ENCODE measurements around the gene PIR. TPM values are rescaled to one million over a fixed set of nuclear protein-coding genes. Genes with fewer than 3 reads are reported as not detected.

PIR gene
- total and polyA plus RNA-seq, 4 donors, result 11.5 to 26.3 (median 20.2) TPM

GRCh38 chrX:15474028-15474427, 19.1 kb downstream of the PIR start:
- no peak for DNase-seq
- WGBS, 2 donors, result 78 to 95% methylated on average over 4 of the region's 4 CpGs
- Histone ChIP-seq H3K36me3 (ENCODE audit: control insufficient read depth in 1 of 2, insufficient read depth in 2 of 2, low read length in 1 of 2) (peaks cover 0 to 4% of the 10 kb centered on the region in 2 donors), H3K4me1 (ENCODE audit: control insufficient read depth in 1 of 2, insufficient read depth in 2 of 2, low read length in 2 of 2) (no peaks in the 10 kb centered on the region), H3K4me3 (ENCODE audit: low read length in 2 of 2) (no peak overlapping the region), H3K9me3 (ENCODE audit: control insufficient read depth, low read length) (no peaks in the 10 kb centered on the region), H3K27ac (ENCODE audit: low read depth in 1 of 2, low read length in 2 of 2) (no peak overlapping the region), H3K27me3 (ENCODE audit: control insufficient read depth in 1 of 2, insufficient read depth in 2 of 2, low read length in 1 of 2) (no peaks in the 10 kb centered on the region)
- no peak for ATAC-seq (ENCODE audit: low FRiP score)
- intact Hi-C loops (cut with DNase I), result loop anchor here (5.0 kb wide), 1 partner anchor 93 kb away; no protein-coding TSS in a partner anchor

DNA sequence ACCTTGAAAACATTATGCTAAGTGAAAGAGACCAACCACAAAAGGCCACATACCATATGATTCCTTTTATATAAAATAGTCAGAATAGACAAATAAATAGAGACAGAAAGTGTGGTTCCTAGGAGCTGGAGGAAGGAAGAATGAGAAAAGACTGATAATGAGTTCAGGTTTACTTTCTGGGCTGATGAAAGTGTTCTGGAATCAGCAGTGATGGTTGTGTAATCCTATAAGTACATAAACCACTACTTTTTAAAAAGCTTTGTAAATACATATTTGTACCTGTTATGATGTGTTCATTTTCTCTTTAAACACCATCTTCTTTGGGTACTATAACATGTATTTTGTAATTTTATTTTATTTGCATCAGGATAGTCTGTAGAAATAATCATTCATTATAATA, 20.6 kb downstream of the PIR start:
- Histone ChIP-seq H3K4me3 (ENCODE audit: low read length in 2 of 2) (no peak overlapping the region), H3K9me3 (ENCODE audit: control insufficient read depth, low read length) (no peaks in the 10 kb centered on the region), H3K4me1 (ENCODE audit: control insufficient read depth in 1 of 2, insufficient read depth in 2 of 2, low read length in 2 of 2) (no peaks in the 10 kb centered on the region), H3K27ac (ENCODE audit: low read depth in 1 of 2, low read length in 2 of 2) (no peak overlapping the region), H3K27me3 (ENCODE audit: control insufficient read depth in 1 of 2, insufficient read depth in 2 of 2, low read length in 1 of 2) (no peaks in the 10 kb centered on the region), H3K36me3 (ENCODE audit: control insufficient read depth in 1 of 2, insufficient read depth in 2 of 2, low read length in 1 of 2) (no peaks in the 10 kb centered on the region)
- DNase-seq (no peak), ATAC-seq (ENCODE audit: low FRiP score) (no peak)
- intact Hi-C loops (cut with DNase I), result loop anchor here (5.0 kb wide), 1 partner anchor 95 kb away; no protein-coding TSS in a partner anchor

DNA sequence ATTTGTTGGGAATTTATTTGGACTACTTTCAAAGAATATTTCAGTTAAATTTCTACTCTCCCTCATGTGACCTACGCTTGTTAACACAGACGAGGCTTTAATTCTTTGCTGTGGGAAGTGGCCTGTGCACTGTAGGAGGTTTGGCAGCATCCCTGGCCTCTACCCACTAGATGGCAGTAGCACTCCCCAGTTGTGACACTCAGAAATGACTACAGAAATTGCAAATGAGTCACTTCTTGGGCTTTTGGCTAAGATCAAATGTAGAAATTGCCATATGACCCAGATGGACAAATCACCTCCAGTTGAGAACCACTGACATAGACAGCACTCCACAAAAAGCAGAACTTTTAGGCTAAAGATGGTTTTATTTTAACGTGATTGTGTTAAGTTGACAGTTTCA, 22.1 kb downstream of the PIR start:
- 16 to 22% methylated on average over 3 of the region's 3 CpGs for WGBS, 2 donors
- ATAC-seq (ENCODE audit: low FRiP score) (no peak), DNase-seq (peak; percentile 64 to 78)
- Histone ChIP-seq H3K27me3 (ENCODE audit: control insufficient read depth in 1 of 2, insufficient read depth in 2 of 2, low read length in 1 of 2) (no peaks in the 10 kb centered on the region), H3K4me3 (ENCODE audit: low read length in 2 of 2) (no peak overlapping the region), H3K27ac (ENCODE audit: low read depth in 1 of 2, low read length in 2 of 2) (no peak overlapping the region), H3K4me1 (ENCODE audit: control insufficient read depth in 1 of 2, insufficient read depth in 2 of 2, low read length in 2 of 2) (no peaks in the 10 kb centered on the region), H3K36me3 (ENCODE audit: control insufficient read depth in 1 of 2, insufficient read depth in 2 of 2, low read length in 1 of 2) (no peaks in the 10 kb centered on the region), H3K9me3 (ENCODE audit: control insufficient read depth, low read length) (no peaks in the 10 kb centered on the region)
- intact Hi-C loops (cut with DNase I), result loop anchor here (5.0 kb wide), 1 partner anchor 96 kb away; no protein-coding TSS in a partner anchor

GRCh38 chrX:15469613-15470012, 23.5 kb downstream of the PIR start:
- 72 to 89% methylated on average over 1 of the region's 1 CpG for WGBS, 2 donors
- H3K27ac ChIP-seq (ENCODE audit: low read depth in 1 of 2, low read length in 2 of 2), result no peak overlapping the region
- ATAC-seq (ENCODE audit: low FRiP score) (no peak), DNase-seq (no peak)
- H3K4me3 ChIP-seq (ENCODE audit: low read length in 2 of 2), result no peak overlapping the region
- H3K36me3 ChIP-seq (ENCODE audit: control insufficient read depth in 1 of 2, insufficient read depth in 2 of 2, low read length in 1 of 2), result no peaks in the 10 kb centered on the region
- intact Hi-C loops (cut with DNase I), result loop anchor here (2.0 to 10.0 kb wide), 4 partner anchors 98 to 165 kb away; no protein-coding TSS in a partner anchor
- no peaks in the 10 kb centered on the region for H3K27me3 ChIP-seq (ENCODE audit: control insufficient read depth in 1 of 2, insufficient read depth in 2 of 2, low read length in 1 of 2)
- no peaks in the 10 kb centered on the region for H3K9me3 ChIP-seq (ENCODE audit: control insufficient read depth, low read length)
- no peaks in the 10 kb centered on the region for H3K4me1 ChIP-seq (ENCODE audit: control insufficient read depth in 1 of 2, insufficient read depth in 2 of 2, low read length in 2 of 2)

DNA sequence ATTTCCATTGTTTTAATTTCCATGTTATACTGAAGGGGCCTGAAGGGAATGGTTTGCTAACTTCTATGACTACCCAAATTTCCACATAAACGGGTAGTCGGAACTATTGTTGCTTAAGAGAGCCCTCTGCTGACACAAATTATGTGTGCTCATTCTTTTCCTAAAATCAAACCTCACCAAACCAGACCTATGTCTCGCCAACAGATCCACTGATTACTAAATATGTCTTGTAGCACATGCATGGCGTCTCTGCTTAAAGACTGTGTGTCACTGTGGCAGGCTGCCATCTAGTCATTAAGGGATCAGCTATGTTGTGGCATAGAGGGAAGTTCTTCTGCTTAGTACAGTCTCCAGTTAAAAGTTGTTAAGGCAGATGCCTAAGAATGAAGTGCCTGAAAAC, 25.1 kb downstream of the PIR start:
- Histone ChIP-seq H3K27ac (ENCODE audit: low read depth in 1 of 2, low read length in 2 of 2) (peak overlapping the region in 1 of 2 donors; percentile 19), H3K36me3 (ENCODE audit: control insufficient read depth in 1 of 2, insufficient read depth in 2 of 2, low read length in 1 of 2) (no peaks in the 10 kb centered on the region)
- ATAC-seq (ENCODE audit: low FRiP score), result peak; percentile 66

DNA sequence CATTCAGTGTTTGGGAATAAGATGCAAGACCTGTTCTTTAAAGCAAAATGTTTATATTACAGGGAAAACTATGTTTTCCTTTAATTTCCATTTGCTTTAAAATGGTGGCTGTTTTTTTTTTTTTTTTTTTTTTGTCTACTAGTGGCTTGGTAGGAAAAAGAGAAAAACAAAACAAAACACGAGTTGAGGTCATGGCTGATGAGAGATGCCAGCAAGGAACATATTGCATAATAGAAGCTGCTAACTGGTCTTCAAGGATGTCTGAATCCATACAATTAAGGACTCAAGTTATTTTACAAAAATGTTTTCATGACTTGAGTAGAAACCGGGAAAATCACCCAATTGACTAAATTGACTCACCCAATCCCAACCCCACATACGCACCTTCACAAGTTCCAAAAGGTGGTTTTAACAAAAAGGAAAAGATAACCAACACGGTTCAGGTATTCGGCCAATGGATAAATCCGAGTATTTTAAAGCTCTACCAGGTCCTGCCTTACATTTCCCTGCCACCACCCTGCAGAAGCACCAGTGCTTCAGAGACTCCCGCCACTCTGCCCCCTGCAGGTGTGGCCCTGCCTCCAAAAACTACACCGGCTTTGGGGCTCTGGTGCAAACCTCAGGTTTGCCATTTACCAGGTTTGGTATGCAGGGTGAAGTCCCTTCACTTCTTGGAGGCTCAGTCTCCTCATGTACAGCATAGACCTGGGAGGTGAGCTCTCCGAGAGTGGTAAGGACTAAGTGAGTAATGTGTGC, 27.1 kb downstream of the PIR start:
- ATAC-seq (ENCODE audit: low FRiP score), result no peak
- 58 to 84% methylated on average over 9 of the region's 9 CpGs for WGBS, 2 donors
- no peaks in the 10 kb centered on the region for H3K9me3 ChIP-seq (ENCODE audit: control insufficient read depth, low read length)
- no peak overlapping the region for H3K4me3 ChIP-seq (ENCODE audit: low read length in 2 of 2)
- intact Hi-C loops (cut with DNase I), result loop anchor here in 1 of 2 donors (10.0 kb wide), 2 partner anchors 121 to 161 kb away; no protein-coding TSS in a partner anchor
- no peak overlapping the region for H3K27ac ChIP-seq (ENCODE audit: low read depth in 1 of 2, low read length in 2 of 2)
- no peaks in the 10 kb centered on the region for H3K4me1 ChIP-seq (ENCODE audit: control insufficient read depth in 1 of 2, insufficient read depth in 2 of 2, low read length in 2 of 2)
- H3K36me3 ChIP-seq (ENCODE audit: control insufficient read depth in 1 of 2, insufficient read depth in 2 of 2, low read length in 1 of 2), result no peaks in the 10 kb centered on the region
- no peaks in the 10 kb centered on the region for H3K27me3 ChIP-seq (ENCODE audit: control insufficient read depth in 1 of 2, insufficient read depth in 2 of 2, low read length in 1 of 2)
- no peak for DNase-seq

More for the DNA sequence above, 25.1 kb downstream of the PIR start:
- no peaks in the 10 kb centered on the region for H3K4me1 ChIP-seq (ENCODE audit: control insufficient read depth in 1 of 2, insufficient read depth in 2 of 2, low read length in 2 of 2)
- intact Hi-C loops (cut with DNase I), result loop anchor here (2.0 to 10.0 kb wide), 3 partner anchors 117 to 163 kb away; no protein-coding TSS in a partner anchor
- no peak for DNase-seq
- no peaks in the 10 kb centered on the region for H3K9me3 ChIP-seq (ENCODE audit: control insufficient read depth, low read length)
- H3K4me3 ChIP-seq (ENCODE audit: low read length in 2 of 2), result no peak overlapping the region
- 3 to 8% methylated on average over 4 of the region's 4 CpGs for WGBS, 2 donors
- no peaks in the 10 kb centered on the region for H3K27me3 ChIP-seq (ENCODE audit: control insufficient read depth in 1 of 2, insufficient read depth in 2 of 2, low read length in 1 of 2)

DNA sequence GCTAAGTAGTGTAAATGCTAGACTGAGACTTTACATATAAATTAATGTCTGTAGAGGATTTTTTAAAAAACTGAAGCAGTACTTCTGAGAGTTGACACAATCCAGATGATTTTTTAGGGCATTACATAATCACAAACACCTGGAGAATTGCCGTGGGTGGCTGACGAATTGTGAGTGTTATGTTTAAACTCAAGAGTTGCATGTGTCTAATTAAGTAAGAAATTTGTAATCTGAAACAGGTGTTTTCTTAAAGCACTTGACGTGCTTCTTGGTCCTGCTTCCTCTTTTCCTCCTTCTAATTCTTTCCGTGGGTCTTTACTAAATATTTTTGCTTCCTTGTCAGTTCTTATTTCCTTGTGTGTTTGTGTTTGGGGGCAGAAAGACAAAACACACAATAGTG, 27.8 kb downstream of the PIR start:
- Histone ChIP-seq H3K4me3 (ENCODE audit: low read length in 2 of 2) (no peak overlapping the region), H3K27me3 (ENCODE audit: control insufficient read depth in 1 of 2, insufficient read depth in 2 of 2, low read length in 1 of 2) (no peaks in the 10 kb centered on the region), H3K27ac (ENCODE audit: low read depth in 1 of 2, low read length in 2 of 2) (no peak overlapping the region), H3K4me1 (ENCODE audit: control insufficient read depth in 1 of 2, insufficient read depth in 2 of 2, low read length in 2 of 2) (no peaks in the 10 kb centered on the region), H3K36me3 (ENCODE audit: control insufficient read depth in 1 of 2, insufficient read depth in 2 of 2, low read length in 1 of 2) (no peaks in the 10 kb centered on the region), H3K9me3 (ENCODE audit: control insufficient read depth, low read length) (no peaks in the 10 kb centered on the region)
- WGBS, 2 donors, result 45 to 52% methylated on average over 4 of the region's 4 CpGs
- no peak for DNase-seq
- ATAC-seq (ENCODE audit: low FRiP score), result no peak
- intact Hi-C loops (cut with DNase I), result loop anchor here in 1 of 2 donors (10.0 kb wide), 2 partner anchors 121 to 161 kb away; no protein-coding TSS in a partner anchor

DNA sequence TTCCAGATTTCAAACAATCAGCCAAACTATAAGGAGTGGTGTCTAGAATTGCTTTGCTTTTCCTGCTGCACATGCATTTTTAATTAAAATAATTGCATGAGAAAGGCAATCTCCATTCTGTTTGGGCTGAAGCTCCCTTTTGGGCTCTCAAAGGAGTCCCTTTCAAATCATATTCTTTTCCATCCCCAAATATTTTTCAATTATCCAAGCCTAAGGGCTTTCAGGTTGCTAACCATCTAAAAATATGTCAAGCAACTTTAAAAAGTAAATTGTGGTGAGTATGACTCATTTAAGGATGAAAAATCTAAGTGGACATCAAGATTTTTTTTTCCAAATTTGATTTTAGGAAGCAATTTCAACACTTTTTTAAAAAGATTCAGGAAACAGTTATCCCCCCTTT, 28.4 kb downstream of the PIR start:
- intact Hi-C loops (cut with DNase I), result loop anchor here in 1 of 2 donors (10.0 kb wide), 2 partner anchors 120 to 160 kb away; no protein-coding TSS in a partner anchor
- H3K4me3 ChIP-seq (ENCODE audit: low read length in 2 of 2), result no peak overlapping the region
- no peaks in the 10 kb centered on the region for H3K9me3 ChIP-seq (ENCODE audit: control insufficient read depth, low read length)
- H3K36me3 ChIP-seq (ENCODE audit: control insufficient read depth in 1 of 2, insufficient read depth in 2 of 2, low read length in 1 of 2), result no peaks in the 10 kb centered on the region
- DNase-seq, result no peak
- no peak for ATAC-seq (ENCODE audit: low FRiP score)
- H3K27ac ChIP-seq (ENCODE audit: low read depth in 1 of 2, low read length in 2 of 2), result no peak overlapping the region
- H3K4me1 ChIP-seq (ENCODE audit: control insufficient read depth in 1 of 2, insufficient read depth in 2 of 2, low read length in 2 of 2), result no peaks in the 10 kb centered on the region
- no peaks in the 10 kb centered on the region for H3K27me3 ChIP-seq (ENCODE audit: control insufficient read depth in 1 of 2, insufficient read depth in 2 of 2, low read length in 1 of 2)

DNA sequence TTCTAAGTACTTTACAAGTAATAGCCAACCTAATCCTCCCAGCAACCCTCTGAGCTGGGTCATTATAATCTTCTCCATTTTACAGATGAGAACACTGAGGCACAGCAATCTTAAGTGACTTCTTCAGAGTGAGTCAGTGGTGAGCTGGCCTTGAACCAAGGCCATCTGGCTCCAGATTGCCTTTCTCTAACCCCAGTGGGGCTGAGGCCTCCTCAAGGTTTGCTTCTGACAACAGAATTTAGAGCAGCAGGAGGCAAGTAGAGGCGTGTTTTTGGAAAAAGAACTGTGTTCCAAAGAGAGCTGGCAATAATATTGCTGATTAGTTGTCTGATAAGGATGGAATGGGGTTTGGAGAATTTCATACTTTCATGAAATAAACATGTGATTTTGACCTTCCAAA, 41.2 kb downstream of the PIR start:
- Histone ChIP-seq H3K4me1 (ENCODE audit: control insufficient read depth in 1 of 2, insufficient read depth in 2 of 2, low read length in 2 of 2) (no peaks in the 10 kb centered on the region), H3K27ac (ENCODE audit: low read depth in 1 of 2, low read length in 2 of 2) (no peak overlapping the region), H3K36me3 (ENCODE audit: control insufficient read depth in 1 of 2, insufficient read depth in 2 of 2, low read length in 1 of 2) (no peaks in the 10 kb centered on the region), H3K27me3 (ENCODE audit: control insufficient read depth in 1 of 2, insufficient read depth in 2 of 2, low read length in 1 of 2) (no peaks in the 10 kb centered on the region), H3K9me3 (ENCODE audit: control insufficient read depth, low read length) (no peaks in the 10 kb centered on the region), H3K4me3 (ENCODE audit: low read length in 2 of 2) (no peak overlapping the region)
- 16 to 21% methylated on average over 1 of the region's 1 CpG for WGBS, 2 donors
- ATAC-seq (ENCODE audit: low FRiP score) (no peak), DNase-seq (no peak)
- intact Hi-C loops (cut with DNase I), result no loop called here

All from aorta (tissue), 5 donors.